IMR-90 (cell line): ENCODE results near the gene COL28A1. TPM values are rescaled to one million over a fixed set of nuclear protein-coding genes. Genes with fewer than 3 reads are reported as not detected.

Source experiments
- ATAC-seq: fragments of 200-7000 bp; cut with Tn5 transposase; 2 replicates; pipeline ENCODE4 v1.9.1; 2020; ENCODE audit warnings: low read depth, mild to moderate bottlenecking, moderate library complexity
- BruUV-seq: library from RNA; stranded (reverse); fragments of 400-500 nt; replicated peaks from 2 replicates; lab custom pipeline; 2021; lab: Mats Ljungman, UMichigan
- CTCF ChIA-PET: fragments of 300-600 bp; formaldehyde crosslinking; extraction: SDS; loops from one replicate; lab custom pipeline; 2021; ENCODE audit warnings: antibody characterized with exemption; lab: Yijun Ruan, JAX
- POLR2A ChIA-PET: fragments of 300-600 bp; sonication (Branson Sonifier 250); formaldehyde crosslinking; loops from one replicate; lab custom pipeline; 2022; ENCODE audit warnings: antibody characterized with exemption; ENCODE audit not compliant: unreplicated experiment; lab: Charles Lee
- DNase-seq: peaks from one replicate; pipeline ENCODE4 v3.0.0; 2013
- H2AFZ ChIP-seq: replicated peaks from 2 replicates; pipeline ENCODE3; 2013; ENCODE audit warnings: low read length, mild to moderate bottlenecking; ENCODE audit not compliant: poor library complexity
- H2AK5ac ChIP-seq: 2 replicates; pipeline ENCODE4 v1.6.1; 2013; ENCODE audit warnings: low read depth, low read length, inconsistent platforms
- H2AK9ac ChIP-seq: replicated peaks from 2 replicates; pipeline ENCODE3; 2013; ENCODE audit warnings: mild to moderate bottlenecking, low read depth, low read length, moderate library complexity; ENCODE audit not compliant: poor library complexity
- H2BK120ac ChIP-seq: 2 replicates; pipeline ENCODE4 v1.6.1; 2013; ENCODE audit warnings: low read depth, low read length, inconsistent platforms
- H2BK15ac ChIP-seq: 3 replicates; pipeline ENCODE4 v1.6.1; 2013; ENCODE audit warnings: low read depth, low read length, inconsistent platforms
- H2BK20ac ChIP-seq: 2 replicates; pipeline ENCODE4 v1.6.1; 2013; ENCODE audit warnings: low read depth, mild to moderate bottlenecking, inconsistent platforms, low read length, moderate library complexity
- H2BK5ac ChIP-seq: 2 replicates; pipeline ENCODE4 v1.6.1; 2013; ENCODE audit warnings: mild to moderate bottlenecking, low read depth, low read length, inconsistent platforms; ENCODE audit not compliant: poor library complexity, severe bottlenecking
- H3K14ac ChIP-seq: replicated peaks from 2 replicates; pipeline ENCODE4 v1.6.1; 2013; ENCODE audit warnings: low read depth, low read length, inconsistent platforms
- H3K18ac ChIP-seq: 2 replicates; pipeline ENCODE4 v1.6.1; 2013; ENCODE audit warnings: low read depth, low read length, control low read depth
- H3K23ac ChIP-seq: 2 replicates; pipeline ENCODE4 v1.6.1; 2013; ENCODE audit warnings: low read depth, low read length, inconsistent platforms
- H3K27ac ChIP-seq: 2 replicates; pipeline ENCODE4 v1.5.1; 2013; ENCODE audit warnings: mild to moderate bottlenecking, control low read depth, low read length; ENCODE audit not compliant: insufficient read depth
- H3K27me3 ChIP-seq: 2 replicates; pipeline ENCODE4 v1.6.1; 2013; ENCODE audit warnings: low read length; ENCODE audit not compliant: control insufficient read depth, insufficient read depth
- H3K36me3 ChIP-seq: 2 replicates; pipeline ENCODE4 v1.6.1; 2013; ENCODE audit warnings: low read length, mixed read lengths; ENCODE audit not compliant: control insufficient read depth, insufficient read depth
- H3K4ac ChIP-seq: 2 replicates; pipeline ENCODE4 v1.6.1; 2013; ENCODE audit warnings: low read depth, low read length, inconsistent platforms
- H3K4me1 ChIP-seq: 2 replicates; pipeline ENCODE4 v1.6.1; 2013; ENCODE audit warnings: low read length, mixed read lengths; ENCODE audit not compliant: control insufficient read depth, insufficient read depth
- H3K4me2 ChIP-seq: 2 replicates; pipeline ENCODE4 v1.6.1; 2013; ENCODE audit warnings: low read depth, mild to moderate bottlenecking, control low read depth, low read length, moderate library complexity
- H3K4me3 ChIP-seq: 2 replicates; pipeline ENCODE4 v1.5.1; 2013; ENCODE audit warnings: low read depth, mild to moderate bottlenecking, control low read depth, low read length, moderate library complexity; ENCODE audit not compliant: insufficient read depth
- H3K56ac ChIP-seq: 2 replicates; pipeline ENCODE4 v1.6.1; 2013; ENCODE audit warnings: low read length, inconsistent platforms; ENCODE audit not compliant: insufficient read depth; ENCODE audit errors: extremely low read depth
- H3K79me1 ChIP-seq, 2 experiments: 2 replicates each; pipeline ENCODE4 v1.6.1; 2013; ENCODE audit warnings: low read length in 2 of 2, inconsistent platforms in 1 of 2, low read depth in 1 of 2
- H3K9ac ChIP-seq: 2 replicates; pipeline ENCODE4 v1.6.1; 2013; ENCODE audit warnings: low read depth, low read length, control low read depth
- H3K9me1 ChIP-seq: 2 replicates; pipeline ENCODE4 v1.6.1; 2013; ENCODE audit warnings: low read length, inconsistent platforms; ENCODE audit not compliant: insufficient read depth
- H3K9me3 ChIP-seq: 2 replicates; pipeline ENCODE4 v1.6.1; 2013; ENCODE audit warnings: low read length; ENCODE audit not compliant: control insufficient read depth, insufficient read depth
- H4K20me1 ChIP-seq: 2 replicates; pipeline ENCODE4 v1.6.1; 2013; ENCODE audit warnings: low read length, inconsistent platforms; ENCODE audit not compliant: insufficient read depth
- H4K5ac ChIP-seq: 2 replicates; pipeline ENCODE4 v1.6.1; 2013; ENCODE audit warnings: mild to moderate bottlenecking, low read depth, low read length, control low read depth
- H4K8ac ChIP-seq, 2 experiments: 2 replicates each; pipeline ENCODE4 v1.6.1; 2013; ENCODE audit warnings: low read depth in 2 of 2, low read length in 2 of 2, control low read depth in 1 of 2, inconsistent platforms in 1 of 2
- H4K91ac ChIP-seq: 2 replicates; pipeline ENCODE4 v1.6.1; 2013; ENCODE audit warnings: low read depth, low read length, inconsistent platforms; ENCODE audit not compliant: insufficient read depth
- BHLHE40 ChIP-seq: fragments of 150-350 bp; IDR thresholded peaks from 2 replicates; pipeline ENCODE4 v1.6.1; 2016; ENCODE audit warnings: mild to moderate bottlenecking, low read depth, low read length
- CEBPB ChIP-seq: IDR thresholded peaks from 2 replicates; pipeline ENCODE4 v1.6.1; 2012; ENCODE audit warnings: low read depth, low read length, improper control_type of control experiment
- CHD1 ChIP-seq: IDR thresholded peaks from 2 replicates; pipeline ENCODE4 v1.6.1; 2012; ENCODE audit warnings: low read depth, low read length, improper control_type of control experiment
- ELK1 ChIP-seq: fragments of 150-350 bp; IDR thresholded peaks from 2 replicates; pipeline ENCODE4 v1.6.1; 2016; ENCODE audit warnings: low read depth, mild to moderate bottlenecking, low read length, moderate library complexity, borderline replicate concordance
- FOS ChIP-seq: fragments of 150-350 bp; IDR thresholded peaks from 2 replicates; pipeline ENCODE4 v1.6.1; 2016; ENCODE audit warnings: low read depth, low read length
- MAFK ChIP-seq: IDR thresholded peaks from 2 replicates; pipeline ENCODE4 v1.6.1; 2012; ENCODE audit warnings: low read depth, low read length, improper control_type of control experiment
- MAZ ChIP-seq: IDR thresholded peaks from 2 replicates; pipeline ENCODE4 v1.6.1; 2012; ENCODE audit warnings: low read depth, mild to moderate bottlenecking, low read length, improper control_type of control experiment, moderate library complexity, borderline replicate concordance
- MXI1 ChIP-seq: IDR thresholded peaks from 2 replicates; pipeline ENCODE4 v1.6.1; 2012; ENCODE audit warnings: low read depth, mild to moderate bottlenecking, low read length, moderate library complexity, borderline replicate concordance
- NFE2L2 ChIP-seq: fragments of 150-350 bp; IDR thresholded peaks from 2 replicates; pipeline ENCODE4 v1.6.1; 2016; ENCODE audit warnings: low read depth, mild to moderate bottlenecking, low read length
- POLR2A ChIP-seq: IDR thresholded peaks from 2 replicates; pipeline ENCODE4 v1.6.1; 2012; ENCODE audit warnings: mild to moderate bottlenecking, low read depth, low read length
- RAD21 ChIP-seq: IDR thresholded peaks from 2 replicates; pipeline ENCODE4 v1.6.1; 2012; ENCODE audit warnings: low read length, improper control_type of control experiment
- RCOR1 ChIP-seq: IDR thresholded peaks from 2 replicates; pipeline ENCODE4 v1.6.1; 2012; ENCODE audit warnings: mild to moderate bottlenecking, low read length, improper control_type of control experiment; ENCODE audit not compliant: insufficient replicate concordance
- RFX5 ChIP-seq: IDR thresholded peaks from 2 replicates; pipeline ENCODE4 v1.8.0; 2012; ENCODE audit warnings: low read depth, mild to moderate bottlenecking, low read length, moderate library complexity
- SMC3 ChIP-seq: fragments of 150-350 bp; IDR thresholded peaks from 2 replicates; pipeline ENCODE4 v1.6.1; 2016; ENCODE audit warnings: low read depth, mild to moderate bottlenecking, antibody characterized with exemption, low read length, moderate library complexity
- USF2 ChIP-seq: fragments of 150-350 bp; IDR thresholded peaks from 2 replicates; pipeline ENCODE4 v1.6.1; 2017; ENCODE audit warnings: mild to moderate bottlenecking, antibody characterized with exemption, low read length, low read depth
- WGBS, 2 experiments: methylation state at CpG; one replicate each; pipeline versions ENCODE4 v1.1.5 to v1.1.7; 2013; ENCODE audit warnings: missing lambda C conversion rate in 2 of 2; ENCODE audit not compliant: insufficient read length in 1 of 2; ENCODE audit errors: extremely low coverage in 2 of 2; 5-methylcytosine and 5-hydroxymethylcytosine counted together
- dilution Hi-C: fragments of 300-500 bp; cut with HindIII; formaldehyde crosslinking; loops from one replicate; pipeline ENCODE4 v1.14.3; 2018; ENCODE audit warnings: low sequenced_read_pairs; ENCODE audit not compliant: unreplicated experiment
- in situ Hi-C: fragments of 300-500 bp; cut with MboI; formaldehyde crosslinking; loops from 3 replicates; pipeline ENCODE4 v1.14.3; 2019; ENCODE audit warnings: low sequenced_read_pairs, inconsistent platforms, mixed read lengths
- intact Hi-C: fragments of 100-400 bp; cut with micrococcal nuclease; formaldehyde crosslinking; loops from 2 replicates; pipeline ENCODE4 v1.10.0; 2022
- polyA plus RNA-seq, 3 experiments: library from polyadenylated mRNA; depleted of rRNA; stranded (reverse); fragments of >200 nt; gene quantifications; 2 replicates each; pipeline ENCODE4 v1.2.3, GENCODE V29; 2012; ENCODE audit warnings: low replicate concordance in 1 of 3
- total RNA-seq: library from RNA; depleted of rRNA; stranded (reverse); fragments of >200 nt; gene quantifications from 2 replicates; pipeline ENCODE4 v1.2.3, GENCODE V29; 2012
- TF ChIP-seq, protein P1 (sequence below): conservative IDR thresholded peaks from 2 replicates; pipeline ENCODE4 v1.5.1; 2012; ENCODE audit warnings: mild to moderate bottlenecking, low read depth, low read length, improper control_type of control experiment

COL28A1 gene
- total and polyA plus RNA-seq, 2 of the 4 experiments (the other 2 are of a cell fraction) = under 0.01 to 0.05 TPM

DNA sequence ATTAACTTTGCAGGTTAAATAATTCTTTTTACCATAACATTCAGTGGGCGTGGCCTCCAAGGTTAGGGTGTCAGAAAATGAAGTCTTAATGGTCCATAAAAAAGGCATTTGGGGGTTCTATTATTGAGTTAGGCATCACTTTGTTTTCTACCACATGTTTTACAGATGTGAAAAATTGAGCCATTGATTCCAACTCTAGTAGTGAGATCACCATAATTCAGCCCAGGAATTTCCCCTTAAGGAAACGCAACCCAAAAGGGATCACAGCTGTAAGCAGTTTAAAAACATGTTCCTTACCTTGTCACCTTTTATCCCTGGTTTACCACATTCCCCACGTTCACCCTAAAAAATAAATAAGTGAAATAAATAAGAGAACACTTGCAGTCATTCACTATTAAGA, 24.9 kb downstream of the COL28A1 start:
- H3K56ac ChIP-seq = no peak overlapping the region
- POLR2A ChIA-PET = no interaction called here
- intact Hi-C loops (no loop called here), dilution Hi-C loops (no loop called here), in situ Hi-C loops (no loop called here)
- H3K27me3 ChIP-seq = no peaks in the 10 kb centered on the region
- H3K9ac ChIP-seq = no peak overlapping the region
- H3K4me3 ChIP-seq = no peak overlapping the region
- H2AK9ac ChIP-seq = no peak overlapping the region
- no peak overlapping the region for H3K4ac ChIP-seq
- H3K27ac ChIP-seq = no peak overlapping the region
- no peaks in the 10 kb centered on the region for H3K9me3 ChIP-seq
- no peak overlapping the region for H4K91ac ChIP-seq
- no peak overlapping the region for H2BK20ac ChIP-seq
- H3K36me3 ChIP-seq = no peaks in the 10 kb centered on the region
- H2BK15ac ChIP-seq = no peak overlapping the region
- no peaks in the 10 kb centered on the region for H3K4me1 ChIP-seq
- H4K8ac ChIP-seq = no peak overlapping the region
- no peaks in the 10 kb centered on the region for H3K9me1 ChIP-seq
- no peak for TF ChIP-seq FOS
- no peak for TF ChIP-seq NFE2L2
- TF ChIP-seq BHLHE40 = no peak
- TF ChIP-seq RCOR1 = no peak
- no peak for TF ChIP-seq CEBPB
- TF ChIP-seq, protein P1, sequence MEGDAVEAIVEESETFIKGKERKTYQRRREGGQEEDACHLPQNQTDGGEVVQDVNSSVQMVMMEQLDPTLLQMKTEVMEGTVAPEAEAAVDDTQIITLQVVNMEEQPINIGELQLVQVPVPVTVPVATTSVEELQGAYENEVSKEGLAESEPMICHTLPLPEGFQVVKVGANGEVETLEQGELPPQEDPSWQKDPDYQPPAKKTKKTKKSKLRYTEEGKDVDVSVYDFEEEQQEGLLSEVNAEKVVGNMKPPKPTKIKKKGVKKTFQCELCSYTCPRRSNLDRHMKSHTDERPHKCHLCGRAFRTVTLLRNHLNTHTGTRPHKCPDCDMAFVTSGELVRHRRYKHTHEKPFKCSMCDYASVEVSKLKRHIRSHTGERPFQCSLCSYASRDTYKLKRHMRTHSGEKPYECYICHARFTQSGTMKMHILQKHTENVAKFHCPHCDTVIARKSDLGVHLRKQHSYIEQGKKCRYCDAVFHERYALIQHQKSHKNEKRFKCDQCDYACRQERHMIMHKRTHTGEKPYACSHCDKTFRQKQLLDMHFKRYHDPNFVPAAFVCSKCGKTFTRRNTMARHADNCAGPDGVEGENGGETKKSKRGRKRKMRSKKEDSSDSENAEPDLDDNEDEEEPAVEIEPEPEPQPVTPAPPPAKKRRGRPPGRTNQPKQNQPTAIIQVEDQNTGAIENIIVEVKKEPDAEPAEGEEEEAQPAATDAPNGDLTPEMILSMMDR = no peak
- no peak for TF ChIP-seq RFX5
- TF ChIP-seq SMC3 = no peak
- no peak for TF ChIP-seq ELK1
- no peak for TF ChIP-seq MAZ
- TF ChIP-seq MAFK = no peak
- TF ChIP-seq CHD1 = no peak
- TF ChIP-seq RAD21 = no peak
- TF ChIP-seq POLR2A = no peak
- TF ChIP-seq MXI1 = no peak
- no peak for TF ChIP-seq USF2
- H3K14ac ChIP-seq = no peak overlapping the region
- WGBS, 2 experiments = no CpG with 5 or more reads among the region's 3 CpGs
- no peaks in the 10 kb centered on the region for H4K20me1 ChIP-seq
- H2BK120ac ChIP-seq = no peak overlapping the region
- no peak overlapping the region for H2AK5ac ChIP-seq
- H3K4me2 ChIP-seq = no peak overlapping the region
- no peak overlapping the region for H2BK5ac ChIP-seq
- H3K79me1 ChIP-seq = no peaks in the 10 kb centered on the region
- BruUV-seq = no TSS peak
- ATAC-seq (no peak), DNase-seq (no peak)
- H3K18ac ChIP-seq = no peak overlapping the region
- no peak overlapping the region for H4K5ac ChIP-seq
- CTCF ChIA-PET = interaction anchor here (0.6 kb wide), 1 partner anchor 71 kb away, joined by 3 read pairs; no protein-coding TSS in a partner anchor
- no peak overlapping the region for H3K23ac ChIP-seq
- no peak overlapping the region for H2AFZ ChIP-seq
